Astrocyte of the spinal cord (primary cell): ENCODE data around the gene CDH11.
A peak's percentile ranks its signal among the peaks of the same experiment; 100 is the strongest.

Source experiments
- DNase-seq: peaks from one replicate; pipeline ENCODE4 v3.0.0; 2011; ENCODE audit warnings: low read depth, low spot score
- H3K4me3 ChIP-seq: 2 replicates; pipeline ENCODE4 v1.5.1; 2011; ENCODE audit warnings: low read depth, mild to moderate bottlenecking, low read length, moderate library complexity
- in situ Hi-C: cut with HindIII; loops from 2 replicates; pipeline ENCODE4 v1.10.0; 2017; ENCODE audit warnings: low sequenced_read_pairs
- TF ChIP-seq, protein P1 (sequence below): IDR thresholded peaks from 2 replicates; pipeline ENCODE4 v1.5.1; 2012; ENCODE audit warnings: low read depth, mild to moderate bottlenecking, low read length, inconsistent platforms

Gene CDH11

GRCh38 chr16:65077181-65077580 is 44.7 kb downstream of the CDH11 start:
- TF ChIP-seq, protein P1, sequence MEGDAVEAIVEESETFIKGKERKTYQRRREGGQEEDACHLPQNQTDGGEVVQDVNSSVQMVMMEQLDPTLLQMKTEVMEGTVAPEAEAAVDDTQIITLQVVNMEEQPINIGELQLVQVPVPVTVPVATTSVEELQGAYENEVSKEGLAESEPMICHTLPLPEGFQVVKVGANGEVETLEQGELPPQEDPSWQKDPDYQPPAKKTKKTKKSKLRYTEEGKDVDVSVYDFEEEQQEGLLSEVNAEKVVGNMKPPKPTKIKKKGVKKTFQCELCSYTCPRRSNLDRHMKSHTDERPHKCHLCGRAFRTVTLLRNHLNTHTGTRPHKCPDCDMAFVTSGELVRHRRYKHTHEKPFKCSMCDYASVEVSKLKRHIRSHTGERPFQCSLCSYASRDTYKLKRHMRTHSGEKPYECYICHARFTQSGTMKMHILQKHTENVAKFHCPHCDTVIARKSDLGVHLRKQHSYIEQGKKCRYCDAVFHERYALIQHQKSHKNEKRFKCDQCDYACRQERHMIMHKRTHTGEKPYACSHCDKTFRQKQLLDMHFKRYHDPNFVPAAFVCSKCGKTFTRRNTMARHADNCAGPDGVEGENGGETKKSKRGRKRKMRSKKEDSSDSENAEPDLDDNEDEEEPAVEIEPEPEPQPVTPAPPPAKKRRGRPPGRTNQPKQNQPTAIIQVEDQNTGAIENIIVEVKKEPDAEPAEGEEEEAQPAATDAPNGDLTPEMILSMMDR = no peak

GRCh38 chr16:65075877-65076276 is 46.0 kb downstream of the CDH11 start:
- H3K4me3 ChIP-seq = no peak overlapping the region
- in situ Hi-C loops = no loop called here
- TF ChIP-seq, protein P1 = no peak
- no peak for DNase-seq

More at GRCh38 chr16:65077181-65077580, 44.7 kb downstream of the CDH11 start:
- H3K4me3 ChIP-seq = no peak overlapping the region
- no peak for DNase-seq
- in situ Hi-C loops = no loop called here

- no peak overlapping the region for H3K4me3 ChIP-seq
- peak; percentile 56 for DNase-seq
- TF ChIP-seq, protein P1 = no peak
- in situ Hi-C loops = no loop called here
Observed at GRCh38 chr16:65071433-65072311, 50.2 kb downstream of the CDH11 start.

DNA sequence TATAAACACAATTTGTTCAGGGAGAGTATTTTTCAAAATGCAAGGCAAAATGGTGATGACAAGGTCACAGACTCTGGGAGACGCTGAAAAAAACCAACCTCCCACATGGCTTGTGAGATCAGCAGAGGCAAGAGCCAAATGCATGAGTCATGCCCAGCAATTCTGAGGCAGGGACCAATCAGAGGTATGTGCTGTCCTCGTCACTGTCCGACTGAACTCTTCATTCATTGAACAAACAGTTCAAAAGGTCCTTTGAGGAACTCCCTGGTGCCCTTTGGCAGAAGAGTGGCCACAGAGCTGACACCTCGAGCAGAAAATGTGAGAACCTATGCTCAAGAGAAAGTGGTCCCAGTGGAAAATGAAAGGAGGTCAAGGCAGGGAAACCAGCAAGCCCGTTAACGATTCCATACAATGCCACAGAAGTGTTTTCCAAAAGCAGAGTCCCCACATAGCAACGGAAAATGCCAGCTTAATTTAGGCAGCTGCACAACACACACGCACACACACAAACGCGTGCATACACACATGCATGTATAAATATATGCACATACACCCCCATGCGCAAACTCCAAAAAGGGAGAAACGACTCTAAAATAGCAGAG is 50.9 kb downstream of the CDH11 start:
- DNase-seq = peak; percentile 97
- in situ Hi-C loops = no loop called here
- TF ChIP-seq, protein P1 = no peak
- H3K4me3 ChIP-seq = no peak overlapping the region

DNA sequence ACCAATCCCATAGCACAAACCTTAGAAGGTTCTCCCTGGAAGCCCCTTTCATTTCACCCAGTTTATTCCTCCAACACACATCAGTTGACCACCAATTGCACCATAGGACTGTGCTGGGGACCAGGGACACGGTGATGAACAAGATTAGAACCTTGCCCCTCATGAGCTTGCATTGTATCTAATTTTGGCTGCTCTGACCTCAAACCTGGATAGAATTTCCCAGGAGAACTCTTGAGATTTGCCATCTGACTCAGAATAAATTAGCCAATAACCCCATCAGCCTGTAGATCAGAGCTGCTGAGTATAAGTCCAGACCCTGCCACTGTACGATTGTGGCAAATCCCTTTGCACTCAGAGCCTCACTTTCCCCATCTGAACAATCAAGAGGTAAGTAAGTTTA is 52.1 kb downstream of the CDH11 start:
- in situ Hi-C loops = no loop called here
- H3K4me3 ChIP-seq = no peak overlapping the region
- TF ChIP-seq, protein P1 = no peak
- no peak for DNase-seq

DNA sequence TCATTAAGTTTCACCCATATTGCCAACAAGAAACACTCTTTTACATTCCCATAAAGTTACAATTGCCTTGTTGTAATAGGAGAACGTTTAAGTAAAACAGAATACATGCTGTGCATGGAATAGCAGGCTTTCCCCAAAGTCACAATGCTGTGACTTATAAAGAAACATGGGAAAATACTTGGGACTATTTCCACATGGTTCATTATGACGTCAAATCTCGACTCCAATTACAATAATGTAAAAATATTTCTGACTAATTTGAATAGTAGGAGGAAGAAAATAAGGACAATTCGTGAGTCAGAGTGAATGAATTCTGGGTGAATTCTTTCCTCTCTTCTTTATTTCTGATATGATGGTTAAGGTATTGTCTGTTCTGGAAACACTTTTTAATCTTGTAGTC is 52.8 kb downstream of the CDH11 start:
- TF ChIP-seq, protein P1 = no peak
- H3K4me3 ChIP-seq = no peak overlapping the region
- DNase-seq = peak; percentile 89
- in situ Hi-C loops = no loop called here
